ENCODE measurements around the gene CEACAM21. TPM values are rescaled to one million over a fixed set of nuclear protein-coding genes. Genes with fewer than 3 reads are reported as not detected.

The CEACAM21 gene
- 1 to 10 TPM in 1 of 2 donors, not detected in 1; 1.5 TPM for total RNA-seq
- long read RNA-seq = 0 reads

DNA sequence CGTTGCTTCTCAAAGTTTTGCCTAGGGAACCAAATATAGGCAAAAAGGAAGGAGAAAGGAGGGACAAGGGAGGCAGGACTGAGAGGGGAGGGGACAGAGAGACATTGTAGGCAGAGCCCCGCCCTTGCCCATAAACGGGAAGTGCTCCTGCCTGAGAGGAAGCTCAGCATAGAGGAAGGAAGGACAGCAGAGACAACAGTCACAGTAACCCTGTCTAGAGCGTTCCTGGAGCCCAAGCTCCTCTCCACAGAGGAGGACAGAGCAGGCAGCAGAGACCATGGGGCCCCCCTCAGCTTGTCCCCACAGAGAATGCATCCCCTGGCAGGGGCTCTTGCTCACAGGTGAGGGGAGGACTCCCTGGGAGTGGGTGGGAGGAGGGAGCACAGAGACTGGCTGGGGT lies at the start of gene CEACAM21:
TSS of gene CEACAM21 (plus strand) at position 169 of the 400 bp plus-strand sequence. CDS start at position 278, 109 bp downstream.
- DNase-seq = peak; percentile 59 to 68
- ATAC-seq = peak; percentile 89
- intact Hi-C loops (cut with DNase I, micrococcal nuclease) = loop anchor here in 1 of 2 donors (10.0 kb wide), 1 partner anchor 121 kb away; no protein-coding TSS in a partner anchor

DNA sequence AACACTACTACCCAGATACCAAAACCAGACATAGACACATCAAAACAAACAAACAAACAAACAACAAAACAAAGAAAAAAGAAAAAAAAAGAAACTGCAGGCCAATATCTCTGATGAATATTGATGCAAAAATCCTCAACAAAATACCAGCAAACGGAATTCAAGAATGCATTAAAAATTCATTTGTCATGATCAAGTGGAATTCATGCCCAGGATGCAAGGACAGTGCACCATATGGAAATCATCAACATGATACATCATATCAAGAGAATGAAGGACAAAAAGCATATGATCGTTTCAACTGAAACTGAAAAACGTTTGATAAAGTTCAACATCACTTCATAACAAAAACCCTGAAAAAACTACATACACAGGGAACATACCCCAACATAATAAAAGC lies 48.9 kb upstream of the CEACAM21 start:
- intact Hi-C loops (cut with DNase I, micrococcal nuclease) = no loop called here
- no peak for ATAC-seq
- no peak for DNase-seq

DNA sequence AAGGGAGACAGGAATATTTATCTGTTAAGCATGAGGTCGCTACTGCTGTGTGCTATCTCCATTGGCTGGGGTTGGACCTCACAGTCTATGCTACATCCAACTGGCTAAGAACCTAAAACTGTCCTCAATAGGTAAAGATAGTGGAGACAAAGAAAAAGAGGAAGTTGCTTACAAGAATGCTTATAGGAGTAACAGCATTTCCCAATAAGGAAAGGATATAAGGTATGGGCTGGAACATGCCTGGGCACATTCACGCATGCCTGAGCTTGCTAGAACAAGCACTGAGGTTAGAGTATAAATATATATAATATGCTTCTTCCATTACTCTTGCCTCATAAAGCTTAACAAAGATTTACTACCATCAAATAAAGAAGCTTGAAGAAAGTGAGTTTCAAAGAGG lies 47.9 kb upstream of the CEACAM21 start:
- no peak for ATAC-seq
- DNase-seq = no peak
- intact Hi-C loops (cut with DNase I, micrococcal nuclease) = no loop called here

DNA sequence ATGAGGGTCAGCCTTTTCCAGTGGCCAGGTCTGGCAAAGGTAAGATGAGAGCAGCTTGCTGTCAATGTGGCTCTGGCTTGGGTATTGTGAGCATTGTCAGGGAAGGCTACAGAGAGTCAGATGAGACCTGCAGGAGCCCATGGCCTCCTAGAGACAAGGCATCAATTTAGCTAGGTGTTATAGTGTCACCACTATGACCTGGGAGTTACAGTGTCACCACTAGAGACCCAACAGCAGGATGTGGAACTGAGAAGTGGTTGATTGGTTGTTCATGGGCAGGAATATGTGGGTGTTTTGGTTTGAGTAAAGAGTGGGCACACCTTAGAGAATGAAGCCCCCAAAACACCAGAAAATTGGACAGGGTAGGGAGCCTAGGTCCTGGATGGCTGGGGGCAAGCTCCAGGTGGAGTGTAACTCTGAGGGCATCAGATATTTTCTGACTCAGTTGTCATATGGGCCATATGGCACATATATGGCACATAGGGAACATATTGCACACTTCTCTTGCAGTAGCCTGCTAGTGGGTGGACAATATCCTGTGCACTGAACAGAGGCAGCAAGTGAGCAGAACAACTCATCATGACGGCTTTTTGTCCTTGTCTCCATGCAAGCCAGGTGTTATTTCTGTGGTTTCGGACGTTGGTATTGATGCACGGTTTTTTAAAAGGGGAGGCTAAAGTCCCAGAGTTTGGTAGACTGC lies 46.3 kb upstream of the CEACAM21 start:
- no peak for DNase-seq
- intact Hi-C loops (cut with DNase I, micrococcal nuclease) = no loop called here

DNA sequence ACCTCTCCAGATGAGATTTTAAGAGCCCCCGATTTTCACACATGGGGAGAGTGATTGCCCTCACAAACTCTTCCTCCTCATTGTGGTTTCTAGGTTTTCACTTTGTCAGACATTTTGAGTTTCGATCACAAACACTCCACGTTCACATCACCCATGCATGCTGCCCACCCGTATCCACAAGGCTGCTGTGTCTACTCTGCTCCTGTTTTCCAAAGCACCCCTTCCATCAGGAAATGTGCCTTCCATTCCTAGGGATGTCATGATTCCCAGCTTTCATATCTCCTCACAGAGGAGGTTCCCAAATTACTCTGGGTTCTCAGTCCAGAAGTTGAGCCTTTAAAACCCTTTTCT lies 45.8 kb upstream of the CEACAM21 start:
- no peak for DNase-seq
- intact Hi-C loops (cut with DNase I, micrococcal nuclease) = no loop called here
- ATAC-seq = no peak

More for the DNA sequence above, 46.3 kb upstream of the CEACAM21 start:
- ATAC-seq = no peak

DNA sequence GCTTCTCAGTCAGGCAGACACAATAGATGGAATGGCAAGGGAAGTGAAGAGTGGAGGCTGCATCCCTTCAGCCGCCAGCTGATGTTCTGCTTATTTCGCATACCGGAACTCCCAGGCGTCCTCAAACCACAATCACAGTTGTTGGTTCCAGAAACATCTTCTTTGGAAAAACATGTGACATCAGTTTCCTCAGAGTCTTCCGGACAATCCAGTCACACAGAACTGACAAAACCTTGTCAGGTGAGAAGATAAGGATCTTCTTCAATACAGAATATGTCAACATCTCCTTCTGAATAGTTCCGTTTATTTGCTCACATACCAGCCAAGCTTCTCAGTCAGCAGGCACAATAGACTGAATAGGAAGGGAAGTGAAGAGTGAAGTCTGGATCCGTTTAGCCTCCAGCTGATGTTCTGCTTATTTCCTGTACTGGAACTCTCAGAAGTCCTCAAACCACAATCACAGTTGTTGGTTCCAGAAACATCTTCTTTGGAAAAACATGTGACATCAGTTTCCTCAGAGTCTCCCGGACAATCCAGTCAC lies 45.1 kb upstream of the CEACAM21 start:
- no peak for DNase-seq
- intact Hi-C loops (cut with DNase I, micrococcal nuclease) = no loop called here
- ATAC-seq = no peak

DNA sequence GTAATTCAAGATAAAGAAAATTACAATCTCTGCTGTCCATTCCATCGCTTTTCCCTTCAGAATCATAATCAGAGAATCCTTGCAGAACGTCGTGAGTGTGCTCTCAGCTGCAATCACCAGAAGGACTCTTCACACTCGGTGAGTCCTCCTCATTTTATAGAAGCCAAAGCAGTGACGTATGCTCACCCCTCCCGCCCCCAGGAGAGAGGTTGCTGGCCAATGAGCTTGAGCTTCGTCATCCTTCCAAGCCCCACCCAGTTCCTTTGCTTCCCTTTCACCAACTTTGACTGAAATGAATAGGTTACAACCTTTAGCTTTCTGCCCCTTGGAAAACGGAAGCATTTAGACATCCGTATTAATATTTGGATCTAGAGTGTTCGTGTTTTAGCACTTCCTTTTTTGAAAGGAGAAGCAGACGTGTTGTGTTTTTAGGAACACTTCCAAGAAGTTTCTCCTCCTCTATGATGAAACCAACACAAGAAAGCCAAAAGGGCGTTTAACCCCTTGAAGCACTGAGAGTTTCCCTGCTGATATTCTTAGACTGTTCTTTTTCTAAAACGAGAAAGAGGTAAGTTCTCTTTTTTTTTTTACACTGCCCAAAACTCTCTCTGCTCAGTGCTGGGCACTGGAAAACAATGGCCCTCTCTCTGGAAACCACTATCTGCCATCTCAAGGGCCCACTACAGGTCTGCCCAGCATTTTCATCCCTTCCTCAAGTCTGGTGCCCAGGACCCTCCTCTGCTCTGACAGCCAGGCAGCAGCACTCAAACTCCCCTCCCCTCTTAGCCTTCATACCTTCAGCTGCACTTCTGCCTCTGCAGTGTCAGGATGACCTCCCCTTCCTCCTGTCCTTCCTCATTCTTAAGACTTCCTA lies 44.3 kb upstream of the CEACAM21 start:
- ATAC-seq = peak; percentile 52
- intact Hi-C loops (cut with DNase I, micrococcal nuclease) = no loop called here

DNA sequence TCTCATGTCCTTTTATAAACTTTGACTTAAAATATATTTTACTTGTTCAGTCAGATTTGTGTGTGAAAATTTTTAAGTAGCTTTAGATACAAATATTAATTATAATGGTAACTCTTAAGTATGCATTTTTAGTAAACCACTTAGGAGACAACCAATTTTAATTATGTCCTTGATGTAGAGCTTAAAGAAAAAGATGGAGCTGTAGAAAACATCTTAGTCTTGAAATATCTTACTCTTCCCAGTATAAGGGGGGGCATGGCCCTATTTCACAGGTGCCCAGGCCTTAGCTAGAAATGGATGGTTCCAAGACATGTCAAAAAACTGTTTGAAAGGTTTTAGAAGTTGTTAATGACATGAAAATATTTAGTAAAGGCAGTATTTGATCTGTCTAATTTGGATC lies 43.4 kb upstream of the CEACAM21 start:
- DNase-seq (no peak), ATAC-seq (no peak)
- intact Hi-C loops (cut with DNase I, micrococcal nuclease) = no loop called here

More for the DNA sequence above, 44.3 kb upstream of the CEACAM21 start:
- DNase-seq = peak; percentile 58 to 66

DNA sequence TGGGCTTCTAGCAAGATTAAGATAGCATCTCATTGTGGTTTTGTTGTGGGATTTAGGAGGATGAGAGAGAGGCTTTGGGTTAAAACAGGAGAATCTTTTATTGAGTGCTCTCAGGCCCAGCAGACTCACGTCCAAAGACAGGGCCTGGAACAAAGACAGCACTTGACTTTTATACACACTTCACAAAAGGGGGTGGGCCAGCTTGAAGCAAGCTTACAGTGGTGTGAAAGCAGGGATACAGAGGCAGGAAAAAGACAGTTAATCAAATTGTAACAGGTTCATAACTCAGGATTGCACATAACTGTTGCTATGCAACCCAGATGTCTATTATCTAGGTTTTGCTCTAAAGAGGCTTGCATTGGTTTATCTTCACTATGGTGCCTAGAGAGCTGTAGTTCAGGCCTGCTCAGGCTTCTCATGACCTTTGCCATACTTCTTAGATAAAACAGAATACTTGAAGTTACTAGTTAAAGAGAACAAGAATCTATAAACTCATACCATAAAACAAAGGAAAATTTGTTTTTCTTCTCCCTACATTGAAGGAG lies 42.2 kb upstream of the CEACAM21 start:
- no peak for ATAC-seq
- intact Hi-C loops (cut with DNase I, micrococcal nuclease) = no loop called here

DNA sequence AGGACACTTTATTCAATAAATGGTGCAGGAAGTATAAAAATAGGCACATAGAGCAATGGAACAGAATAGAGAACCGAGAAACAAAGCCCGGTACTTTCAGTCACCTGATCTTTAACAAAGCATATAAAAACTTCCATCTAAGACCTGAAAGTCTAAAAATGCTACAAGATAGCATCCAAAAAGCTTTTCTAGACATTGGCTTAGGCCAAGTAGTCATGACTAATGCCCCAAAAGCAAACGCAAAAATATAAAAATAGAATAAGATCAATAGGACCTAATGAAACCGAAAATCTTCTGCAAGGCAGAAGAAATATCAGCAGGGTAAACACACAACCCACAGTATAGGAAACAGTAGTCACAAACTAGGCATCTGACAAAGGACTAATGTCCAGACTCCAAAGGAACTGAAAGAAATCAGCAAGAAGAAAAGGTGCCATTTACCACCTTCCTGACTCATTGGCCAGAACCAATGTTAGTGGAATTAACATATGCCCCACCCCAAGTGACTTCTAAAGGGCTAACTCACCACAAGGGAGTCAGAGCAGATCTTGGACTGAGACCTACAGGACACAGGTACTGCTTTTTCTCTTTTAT lies 40.8 kb upstream of the CEACAM21 start:
- ATAC-seq = no peak
- DNase-seq = no peak
- intact Hi-C loops (cut with DNase I, micrococcal nuclease) = no loop called here

More for the DNA sequence above, 42.2 kb upstream of the CEACAM21 start:
- no peak for DNase-seq

DNA sequence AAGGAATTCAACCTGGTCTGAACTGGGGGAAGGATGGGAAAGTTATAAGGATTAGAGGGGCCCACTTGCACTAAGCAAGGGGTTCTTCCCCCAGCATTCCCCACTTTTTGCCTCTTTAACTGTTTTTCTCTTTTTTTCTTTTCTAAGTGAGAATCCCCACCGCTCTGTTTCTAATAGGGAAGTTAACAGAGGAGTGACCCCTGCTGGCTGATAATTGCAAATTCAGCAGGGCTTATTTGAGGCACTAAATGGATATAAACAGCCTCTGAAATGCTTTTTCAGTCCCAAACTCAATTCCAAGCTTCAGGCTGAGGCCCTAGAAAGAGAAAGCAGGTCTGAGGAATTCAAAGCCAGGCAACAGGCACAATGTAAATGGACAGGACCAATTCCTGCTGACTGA lies 38.2 kb upstream of the CEACAM21 start:
- intact Hi-C loops (cut with DNase I, micrococcal nuclease) = no loop called here
- DNase-seq = no peak
- ATAC-seq = no peak

DNA sequence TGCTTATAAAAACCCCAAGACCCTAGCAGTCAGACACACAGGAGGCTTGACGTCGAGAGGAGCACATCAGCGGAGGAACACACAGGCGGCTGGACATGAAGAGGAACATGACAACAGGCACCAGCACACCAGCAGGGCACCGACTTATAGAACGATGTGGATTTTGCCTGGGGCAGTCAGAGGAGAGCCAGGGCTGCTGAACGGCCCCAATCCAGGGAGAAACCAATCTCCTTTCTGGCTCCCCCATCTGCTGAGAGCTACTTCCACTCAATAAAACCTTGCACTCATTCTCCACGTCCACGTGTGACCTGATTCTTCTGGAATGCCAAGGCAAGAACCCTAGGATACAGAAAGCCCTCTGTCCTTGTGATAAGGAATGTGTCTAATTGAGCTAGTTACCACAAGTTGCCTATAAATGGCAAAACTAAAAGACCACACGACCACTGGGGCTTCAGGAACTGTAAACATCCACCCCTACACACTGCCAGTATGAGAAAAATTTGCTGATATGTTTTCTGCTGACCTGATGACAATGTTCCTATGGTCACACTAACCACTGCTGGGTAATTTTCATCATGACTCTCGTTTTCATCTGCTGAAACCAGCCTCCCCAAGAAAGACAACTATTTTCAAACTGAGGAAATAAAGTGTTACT lies 35.8 kb upstream of the CEACAM21 start:
- DNase-seq = no peak
- no peak for ATAC-seq
- intact Hi-C loops (cut with DNase I, micrococcal nuclease) = no loop called here

DNA sequence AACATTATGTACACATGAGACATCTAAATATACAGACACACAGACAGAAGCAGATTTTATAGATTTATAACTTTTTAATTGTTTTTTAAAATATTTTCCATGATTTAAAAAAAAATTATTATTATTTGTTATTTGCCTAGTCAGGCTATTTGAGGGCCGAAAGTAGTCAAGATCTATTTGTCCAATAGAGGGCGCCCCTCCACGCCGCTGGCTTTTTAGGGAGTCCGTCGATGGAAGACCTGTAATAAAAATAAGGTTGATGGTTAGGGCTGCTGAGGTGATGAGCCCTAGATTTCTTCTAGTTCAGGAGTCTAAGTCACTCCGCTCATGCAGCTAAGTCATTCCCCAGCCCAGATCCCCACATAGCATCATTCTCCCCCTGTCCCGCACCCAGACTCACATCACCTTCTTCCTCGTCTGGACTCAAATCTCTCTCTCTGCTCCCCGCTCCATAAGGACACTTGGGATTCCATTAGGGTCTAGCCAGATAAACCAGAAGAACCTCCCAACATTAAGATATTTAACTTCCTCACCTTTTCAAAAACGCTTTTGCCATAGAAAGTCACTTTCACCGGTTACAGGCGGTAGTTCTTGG lies 33.9 kb upstream of the CEACAM21 start:
- ATAC-seq (peak; percentile 34), DNase-seq (peak in 1 of 2 donors; percentile 73)
- intact Hi-C loops (cut with DNase I, micrococcal nuclease) = no loop called here

DNA sequence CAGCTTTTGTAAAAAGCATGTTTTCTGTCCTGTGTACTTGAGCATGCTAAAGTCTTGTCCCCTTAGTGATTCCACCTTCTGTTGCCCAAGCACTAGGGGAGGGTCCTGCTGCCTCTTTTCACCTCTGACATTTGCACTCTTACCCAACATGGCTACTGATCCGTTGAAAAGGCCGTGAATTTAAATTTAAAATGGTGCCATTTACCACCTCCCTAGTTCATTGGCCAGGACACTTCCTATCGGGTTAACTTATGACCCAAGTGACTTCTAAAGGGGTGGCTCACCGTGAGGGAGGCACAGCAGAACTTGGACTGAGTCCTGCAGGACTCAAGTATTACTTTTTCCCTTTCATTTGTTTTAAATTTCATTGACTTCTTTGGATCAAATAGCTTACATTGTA lies 33.3 kb upstream of the CEACAM21 start:
- DNase-seq (no peak), ATAC-seq (no peak)
- intact Hi-C loops (cut with DNase I, micrococcal nuclease) = no loop called here

DNA sequence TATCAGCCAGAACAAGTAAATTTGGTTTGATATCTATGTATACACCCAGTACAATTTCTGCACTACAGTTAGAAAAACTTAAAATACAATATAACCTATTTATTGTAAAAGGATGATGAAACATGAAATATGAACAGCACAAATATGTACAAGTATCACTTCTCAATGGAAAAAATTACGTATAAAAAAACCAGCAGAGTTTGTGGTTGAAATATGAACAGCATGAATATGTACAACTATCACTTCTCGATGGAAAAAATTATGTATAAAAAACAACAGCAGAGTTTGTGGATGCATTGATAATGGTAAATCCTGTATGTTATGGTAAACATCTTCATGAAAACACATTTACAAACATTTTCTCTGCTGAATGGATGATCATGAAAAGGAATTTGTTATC lies 32.4 kb upstream of the CEACAM21 start:
- ATAC-seq (no peak), DNase-seq (no peak)
- intact Hi-C loops (cut with DNase I, micrococcal nuclease) = no loop called here

DNA sequence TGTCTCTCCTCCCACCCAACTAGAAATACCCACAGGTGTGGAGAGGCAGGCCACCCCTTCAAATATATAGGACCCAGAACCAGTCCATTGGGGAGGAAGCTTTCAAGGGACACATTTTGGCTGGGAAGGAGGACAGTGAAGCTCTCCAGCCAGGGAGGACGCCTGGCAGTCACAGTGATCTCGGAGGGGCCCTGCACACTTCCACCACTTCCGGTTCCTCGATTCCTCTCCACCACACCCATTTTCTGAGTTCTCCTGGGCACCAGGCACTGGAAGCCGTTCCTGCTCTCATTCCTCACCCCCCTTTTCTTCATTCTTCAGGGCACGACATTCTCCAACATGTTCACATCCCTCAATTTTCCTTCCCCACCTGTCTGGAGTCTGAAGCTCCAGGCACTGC lies 30.4 kb upstream of the CEACAM21 start:
- intact Hi-C loops (cut with DNase I, micrococcal nuclease) = no loop called here
- ATAC-seq = no peak

DNA sequence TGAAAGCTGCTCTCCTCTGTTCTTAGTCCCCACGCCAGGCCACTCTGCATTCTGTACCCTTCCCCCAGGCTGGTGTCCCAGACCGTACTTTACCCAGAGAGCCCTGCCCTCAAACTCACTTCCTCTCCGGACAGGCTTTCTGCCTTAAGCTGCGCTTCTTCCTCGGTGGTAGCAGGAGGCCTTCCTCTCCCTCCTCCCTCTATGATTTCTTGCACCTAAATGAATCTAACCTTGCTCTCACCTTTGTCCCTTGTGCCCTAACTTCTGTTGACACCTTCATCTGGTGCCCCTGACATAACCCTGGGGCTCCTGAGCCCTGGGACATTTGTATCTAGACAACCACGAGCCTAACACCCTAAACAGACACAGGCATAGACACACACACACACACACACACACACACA lies 29.6 kb upstream of the CEACAM21 start:
- ATAC-seq (peak; percentile 45), DNase-seq (peak; percentile 43 to 44)
- intact Hi-C loops (cut with DNase I, micrococcal nuclease) = no loop called here

More for the DNA sequence above, 30.4 kb upstream of the CEACAM21 start:
- no peak for DNase-seq

DNA sequence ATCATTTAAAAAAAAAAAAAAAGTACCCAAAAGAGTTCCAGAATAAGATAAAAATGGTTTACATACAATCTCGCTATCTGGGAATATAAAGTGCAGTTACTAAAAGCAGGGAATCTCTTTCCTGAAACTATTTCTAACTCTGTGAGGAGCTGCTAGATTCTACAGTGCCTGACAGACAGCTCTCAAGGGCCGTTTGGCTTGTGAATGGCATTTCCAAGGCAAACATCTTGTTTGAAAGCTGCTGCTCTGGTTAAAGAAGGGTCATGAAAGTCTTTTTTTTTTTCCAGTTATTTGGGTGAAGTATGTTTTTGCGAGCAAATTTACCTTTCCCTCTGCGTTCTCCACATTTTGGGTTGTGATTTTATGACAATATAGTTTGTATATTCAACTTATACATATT lies 29.0 kb upstream of the CEACAM21 start:
- intact Hi-C loops (cut with DNase I, micrococcal nuclease) = no loop called here
- ATAC-seq (no peak), DNase-seq (no peak)

Measured in left colon (tissue), 2 donors.